Left kidney (tissue), 2 donors: ENCODE results near the gene SGMS1. TPM values are rescaled to one million over a fixed set of nuclear protein-coding genes. Genes with fewer than 3 reads are reported as not detected.
"Not testable (repeated sequence)": the region's sequence is repeated elsewhere in the genome, so short reads cannot be mapped to it uniquely, and the experiment has no call there.

Experiments
- DNase-seq: peaks from one replicate; pipeline ENCODE4 v3.0.0-alpha.2; 2013
- polyA plus RNA-seq: library from polyadenylated mRNA; unstranded; fragments of 120-200 nt; gene quantifications from one replicate; pipeline ENCODE4 v1.2.1, GENCODE V29; 2013; ENCODE audit not compliant: insufficient read length

The SGMS1 gene
- polyA plus RNA-seq, 1 donor: 51.9 TPM

- no peak for DNase-seq
Observed at GRCh38 chr10:50299948-50300669, 323.6 kb downstream of the SGMS1 start.

- DNase-seq: no peak
Observed at GRCh38 chr10:50295367-50295766, 328.4 kb downstream of the SGMS1 start.

DNA sequence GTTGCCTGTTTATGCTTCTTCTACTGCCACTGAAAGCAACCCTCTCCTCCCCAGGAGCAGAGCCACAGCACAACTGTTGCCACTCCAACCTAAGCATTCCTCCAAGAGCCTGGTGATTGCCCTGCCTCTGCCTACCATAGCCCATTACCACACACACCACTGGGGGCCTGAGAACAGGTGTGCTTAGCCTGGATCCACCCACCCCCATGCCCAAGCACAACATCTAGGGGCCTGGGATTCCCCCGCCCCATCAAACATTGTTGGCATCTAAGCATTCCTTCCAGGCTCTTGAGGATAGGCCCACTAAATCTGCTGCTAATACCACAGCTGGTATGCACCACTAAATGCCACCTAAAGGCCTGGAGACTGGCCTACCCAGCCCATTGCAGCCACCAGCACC is 329.2 kb downstream of the SGMS1 start:
- DNase-seq: no peak

DNA sequence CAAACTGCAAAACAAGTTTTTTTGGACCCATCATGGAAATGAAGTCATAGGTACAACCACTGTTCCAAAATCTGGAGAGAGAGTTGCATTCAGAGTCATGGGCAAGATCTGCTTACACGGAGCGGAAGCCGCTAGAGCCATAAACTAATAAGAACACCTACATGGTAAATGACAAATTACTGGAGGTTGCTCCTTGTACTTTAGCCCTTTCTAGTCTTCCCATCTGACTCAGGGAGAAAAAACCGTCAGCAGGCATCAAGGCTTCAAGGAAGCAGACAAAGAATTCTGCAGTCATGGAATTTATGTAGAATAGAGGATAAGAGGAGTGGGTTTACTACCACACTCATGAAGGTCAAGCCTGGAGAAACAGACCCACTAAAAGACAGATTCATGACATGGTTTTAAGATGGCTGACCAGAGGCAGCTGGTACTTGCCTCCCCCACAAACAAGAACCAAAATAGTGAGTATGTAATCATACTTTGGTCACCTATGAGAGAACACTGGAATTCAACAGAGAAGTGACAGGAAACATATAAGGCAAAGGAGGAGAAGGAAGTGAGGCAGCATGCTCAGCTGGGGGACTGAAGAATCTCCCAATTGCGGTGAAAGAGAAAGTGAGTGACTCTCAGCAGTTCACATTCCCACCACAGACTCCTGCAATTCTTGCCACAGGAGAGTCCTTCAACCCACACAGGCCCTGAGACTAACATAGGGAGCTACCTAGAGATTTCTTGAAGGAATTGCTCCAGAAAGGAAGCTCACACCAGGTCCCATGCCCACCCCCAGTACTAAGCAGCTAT is 330.0 kb downstream of the SGMS1 start:
- DNase-seq: no peak

DNA sequence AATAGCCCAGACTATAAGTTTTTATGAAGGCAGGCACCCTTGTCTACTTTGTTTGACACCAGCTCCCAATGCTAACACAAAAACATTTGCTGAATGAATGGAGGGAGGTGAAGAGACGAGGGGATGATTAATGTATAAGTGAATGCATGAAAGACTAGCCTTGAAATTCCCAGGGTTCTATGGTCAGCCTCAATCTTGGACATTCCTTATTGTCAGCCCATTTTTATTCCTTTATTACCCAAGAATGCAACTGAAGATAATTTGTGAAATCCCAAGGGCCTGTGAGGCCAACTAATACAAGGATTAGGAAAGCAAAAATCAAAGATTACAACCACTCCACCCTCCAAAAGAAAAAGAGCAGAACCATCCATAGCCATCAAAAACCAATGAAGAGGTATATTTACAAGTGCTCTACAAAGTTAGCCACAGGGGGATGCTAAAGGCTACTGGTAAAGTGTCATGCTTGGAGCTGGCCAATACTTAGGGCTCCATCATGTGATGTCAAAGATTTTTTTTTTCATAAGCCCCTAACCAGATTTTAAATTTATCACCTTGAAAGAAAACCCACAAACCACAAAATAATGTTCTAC is 332.4 kb downstream of the SGMS1 start:
- DNase-seq: no peak

DNA sequence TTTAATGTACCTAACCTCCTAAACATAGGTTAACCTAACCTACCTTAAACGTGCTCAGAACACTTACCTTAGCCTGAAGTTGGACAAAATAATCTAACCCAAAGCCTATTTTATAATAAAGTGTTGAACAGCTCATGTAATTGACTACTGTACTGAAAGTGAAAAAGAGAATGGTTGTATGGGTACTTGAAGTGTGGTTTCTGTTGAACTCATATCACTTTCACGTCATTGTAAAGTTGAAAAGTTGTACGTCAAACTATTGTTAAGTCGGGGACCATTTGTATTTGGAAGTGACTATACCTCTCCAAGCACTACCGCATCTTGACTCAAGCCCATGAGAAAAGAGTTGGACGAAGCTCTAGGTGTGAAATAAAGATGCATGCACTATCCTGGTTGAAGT is 334.6 kb downstream of the SGMS1 start:
- no peak for DNase-seq

DNA sequence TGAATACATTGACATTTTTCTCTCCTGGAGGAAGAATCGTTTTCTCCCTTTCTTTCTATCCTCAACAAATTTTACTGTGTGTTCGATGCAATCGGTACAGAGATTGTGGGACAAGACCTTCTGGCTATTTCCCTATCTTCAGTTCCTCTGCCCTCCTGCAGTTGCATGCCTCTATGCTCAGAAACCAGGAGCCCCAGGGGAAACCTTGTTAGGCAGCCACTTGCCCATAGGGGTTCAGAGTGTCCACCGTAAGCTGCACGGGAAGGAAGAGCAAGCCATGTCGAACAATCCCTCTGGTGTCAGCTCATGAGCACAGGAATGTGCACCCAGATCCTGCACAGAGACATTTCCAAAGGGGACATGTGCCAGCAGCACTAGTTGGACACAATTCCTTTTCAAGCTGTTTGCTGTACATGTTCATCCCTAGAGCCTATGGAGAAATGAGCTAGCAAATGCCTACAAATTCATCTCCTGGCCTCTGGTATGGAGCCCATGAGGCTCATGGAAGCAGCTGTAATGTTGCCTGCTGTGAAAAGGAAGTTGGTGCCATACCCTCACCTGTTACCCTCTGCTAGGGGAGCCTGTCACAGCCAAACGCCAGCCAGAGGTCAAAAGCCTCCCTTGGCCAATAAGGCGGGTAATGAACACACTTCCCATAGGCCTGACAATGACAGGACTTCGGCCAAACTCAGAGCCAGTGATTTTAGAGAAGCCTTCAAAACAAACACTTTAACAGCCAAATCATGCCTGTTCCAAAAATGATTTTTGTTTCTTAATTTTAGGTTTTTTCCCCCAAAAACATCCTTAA is 336.6 kb downstream of the SGMS1 start:
- no peak for DNase-seq

DNA sequence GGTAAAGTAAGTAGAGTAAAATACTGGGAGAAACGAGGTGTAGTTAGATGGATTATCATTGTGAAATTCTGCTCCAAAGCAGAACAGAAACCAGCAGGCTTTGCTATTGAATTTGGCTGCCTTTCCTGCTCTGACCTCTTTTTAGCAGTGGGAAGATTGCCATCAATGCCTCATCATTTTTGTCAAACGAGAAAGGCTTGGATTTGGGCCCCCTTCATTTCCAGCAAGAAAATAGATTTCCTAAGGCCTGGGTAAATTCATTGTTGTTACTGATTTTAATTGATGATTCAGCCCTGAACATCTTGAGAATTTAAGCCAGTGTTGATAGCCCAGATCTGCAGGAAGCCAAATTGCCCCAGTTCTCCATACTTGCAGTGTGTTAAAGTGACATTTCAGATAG is 337.2 kb downstream of the SGMS1 start:
- no peak for DNase-seq

DNA sequence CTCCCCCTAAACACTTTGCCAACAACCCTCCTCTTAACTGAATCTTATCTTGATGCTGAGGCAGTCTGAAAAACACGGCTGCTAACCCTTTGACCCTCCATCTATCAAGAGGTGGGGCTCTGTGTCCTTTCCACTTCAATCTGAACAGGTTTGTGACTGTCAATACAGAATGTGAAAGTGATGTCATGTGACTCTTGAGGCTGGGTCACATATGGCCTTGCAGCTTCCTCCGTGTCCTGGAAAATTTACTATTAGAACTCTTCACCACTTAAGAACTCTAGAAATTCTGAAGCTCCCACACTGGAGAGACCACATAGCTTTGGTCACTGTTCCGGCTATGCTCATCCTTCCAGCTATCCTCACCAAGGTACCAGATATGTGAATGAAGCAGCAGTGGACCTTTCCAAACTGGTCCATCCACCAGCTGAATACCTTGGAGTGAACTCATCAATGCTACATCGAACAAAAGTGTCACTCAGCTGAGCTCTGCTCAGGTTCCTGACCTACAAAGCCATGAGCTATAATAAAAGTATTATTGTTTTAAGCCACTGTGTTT is 341.7 kb downstream of the SGMS1 start:
- no peak for DNase-seq

DNA sequence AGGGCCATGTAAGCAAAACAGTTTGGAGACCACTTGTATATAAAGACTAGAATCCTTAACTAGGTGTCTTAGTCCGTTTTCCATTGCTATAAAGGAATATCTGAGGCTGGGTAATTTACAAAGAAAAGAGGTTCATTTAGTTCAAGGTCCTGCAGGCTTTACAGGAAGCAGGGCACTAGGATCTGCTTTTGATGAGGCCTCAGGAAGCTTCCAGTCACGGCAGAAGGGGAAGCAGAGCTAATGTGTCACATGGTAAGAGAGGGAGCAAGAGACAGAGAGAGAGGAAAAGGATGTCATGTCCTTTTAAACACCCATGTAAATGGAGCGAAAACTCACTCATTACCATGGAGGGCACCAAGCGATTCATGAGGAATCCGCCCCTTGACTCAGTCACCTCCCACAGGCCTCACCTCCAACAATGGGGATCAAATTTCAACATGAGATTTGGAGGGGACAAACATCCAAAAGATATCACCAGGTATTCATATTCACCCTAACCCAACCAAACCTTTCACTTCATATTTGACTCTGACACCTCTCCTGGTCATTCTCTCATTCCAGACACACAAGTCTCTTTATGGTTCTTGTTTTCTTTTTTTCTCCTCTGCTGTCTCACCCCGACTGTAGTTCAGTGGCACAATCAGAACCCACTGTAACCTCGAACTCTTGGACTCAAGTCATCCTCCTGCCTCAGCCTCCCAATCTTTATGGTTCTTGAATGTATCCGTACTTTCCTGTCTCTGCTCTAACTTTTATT is 342.4 kb downstream of the SGMS1 start:
- no peak for DNase-seq

GRCh38 chr10:50280049-50280841 is 343.5 kb downstream of the SGMS1 start:
- no peak for DNase-seq

DNA sequence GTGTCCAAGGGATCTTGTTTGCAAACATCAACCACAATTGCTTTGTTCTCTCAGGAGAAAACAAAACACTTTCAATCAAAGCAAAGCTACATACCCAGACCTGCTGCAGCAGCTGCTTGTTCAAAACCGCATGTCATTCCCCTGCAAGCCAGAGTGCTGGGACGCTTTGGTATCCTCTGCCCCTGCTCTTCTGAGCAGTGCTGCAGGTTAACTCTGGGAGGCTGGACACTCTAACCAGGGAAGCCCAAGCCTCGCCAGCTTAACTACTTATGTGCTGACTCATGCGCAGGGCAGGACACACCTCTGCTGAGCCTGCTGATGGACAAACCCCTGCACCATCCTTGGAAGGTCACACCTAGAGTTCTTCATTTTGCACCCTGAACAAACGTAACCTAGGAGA is 344.3 kb downstream of the SGMS1 start:
- no peak for DNase-seq

- DNase-seq: peak; percentile 21
Observed at GRCh38 chr10:50275650-50276235, 348.0 kb downstream of the SGMS1 start.

- DNase-seq: no peak
Observed at GRCh38 chr10:50272531-50272930, 351.2 kb downstream of the SGMS1 start.

DNA sequence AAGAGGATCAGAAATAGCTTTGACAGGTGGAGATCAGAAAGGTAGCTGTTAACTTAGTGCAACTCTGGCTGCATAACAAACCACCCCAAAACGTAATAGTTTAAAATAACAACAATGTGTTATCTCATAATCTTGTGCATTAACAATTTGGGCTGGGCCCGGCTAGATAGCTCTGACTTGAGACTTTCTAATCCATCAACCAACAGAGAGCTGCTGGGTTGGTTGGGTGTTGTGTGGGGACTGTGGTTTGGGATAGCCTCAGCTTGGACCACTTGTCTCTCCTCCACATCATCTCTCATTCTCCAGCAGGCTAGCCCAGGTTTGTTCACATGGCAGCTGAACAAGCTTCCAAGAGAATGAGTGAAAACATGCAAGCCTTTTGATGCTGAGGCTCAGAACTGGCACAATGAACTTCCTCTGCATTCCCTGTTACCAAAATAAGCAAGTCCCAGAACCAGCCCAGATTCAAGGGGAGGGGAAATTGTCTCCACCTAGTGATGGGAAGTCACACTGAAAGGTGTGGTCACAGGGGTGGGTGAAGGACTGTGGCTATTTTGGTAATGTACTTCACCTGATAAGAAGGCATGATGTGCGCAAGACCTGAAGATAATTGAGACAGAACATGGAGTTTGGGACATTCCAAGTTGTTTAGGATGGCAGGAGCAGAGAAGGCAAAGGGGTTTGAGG is 352.0 kb downstream of the SGMS1 start:
- no peak for DNase-seq

GRCh38 chr10:50267877-50268276 is 355.9 kb downstream of the SGMS1 start:
- DNase-seq: not testable (repeated sequence)

GRCh38 chr10:50262625-50263024 is 361.1 kb downstream of the SGMS1 start:
- not testable (repeated sequence) for DNase-seq

- DNase-seq: no peak
Observed at GRCh38 chr10:50260791-50261281, 362.9 kb downstream of the SGMS1 start.
